ELR (cell line): ENCODE measurements around the gene IL17REL.

Experiments
- DNase-seq: peaks from one replicate; pipeline ENCODE4 v3.0.0-alpha.2; 2015; ENCODE audit warnings: low read depth

Gene IL17REL

GRCh38 chr22:50022171-50022819 lies 9.7 kb upstream of the IL17REL start:
- DNase-seq = no peak

GRCh38 chr22:50020606-50021005 lies 8.0 kb upstream of the IL17REL start:
- DNase-seq = no peak

DNA sequence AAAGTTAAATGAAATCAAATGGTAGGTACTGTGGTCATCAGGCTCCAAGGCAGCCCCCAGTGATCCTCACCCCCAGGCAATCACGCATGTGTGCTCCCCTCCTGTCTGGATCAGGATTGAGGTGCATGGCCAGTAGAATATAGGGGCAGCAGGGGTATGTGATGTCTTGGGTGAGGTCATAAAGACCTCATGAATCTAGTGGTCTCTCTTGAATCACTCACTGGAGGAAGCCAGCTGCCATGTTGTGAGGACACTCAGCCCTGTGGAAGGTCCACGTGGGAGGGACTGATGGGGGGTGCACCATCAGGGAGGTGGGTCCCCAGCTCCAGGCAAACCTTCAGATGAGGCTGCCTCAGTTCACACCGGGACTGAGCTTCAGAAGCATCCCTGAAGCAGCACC lies 6.8 kb upstream of the IL17REL start:
- DNase-seq = no peak

DNA sequence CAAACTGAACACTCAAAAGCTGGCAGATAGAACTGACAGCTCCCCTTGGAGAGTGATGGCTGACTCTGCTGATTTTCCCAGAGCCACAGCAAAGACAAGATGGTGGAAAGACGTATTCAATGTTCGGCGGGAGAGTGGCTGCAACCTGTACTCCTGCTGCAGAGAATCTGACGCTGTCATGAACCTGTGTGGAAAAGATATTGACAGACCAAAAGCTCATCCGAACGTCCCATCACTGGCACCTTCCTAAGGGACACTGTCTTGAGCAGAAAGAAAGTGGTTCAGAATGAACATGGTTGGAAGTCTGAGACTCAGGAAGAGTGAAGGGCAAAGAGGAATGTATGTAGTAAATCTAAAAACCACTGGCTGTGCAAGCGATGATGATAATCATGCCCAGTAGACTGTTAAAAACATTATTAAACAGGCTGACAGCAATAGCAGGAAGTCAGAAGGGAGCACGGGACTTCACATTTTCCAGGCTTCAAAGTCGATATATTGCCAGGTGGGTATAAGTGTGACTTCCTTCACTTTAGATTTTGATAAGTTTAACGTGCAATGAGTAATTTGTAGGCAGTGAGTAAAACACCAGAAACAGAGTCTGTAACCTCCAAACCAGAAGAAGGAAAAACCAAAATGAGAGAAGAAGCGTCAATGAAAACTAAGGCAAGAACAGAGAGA lies 6.2 kb upstream of the IL17REL start:
- DNase-seq = no peak

DNA sequence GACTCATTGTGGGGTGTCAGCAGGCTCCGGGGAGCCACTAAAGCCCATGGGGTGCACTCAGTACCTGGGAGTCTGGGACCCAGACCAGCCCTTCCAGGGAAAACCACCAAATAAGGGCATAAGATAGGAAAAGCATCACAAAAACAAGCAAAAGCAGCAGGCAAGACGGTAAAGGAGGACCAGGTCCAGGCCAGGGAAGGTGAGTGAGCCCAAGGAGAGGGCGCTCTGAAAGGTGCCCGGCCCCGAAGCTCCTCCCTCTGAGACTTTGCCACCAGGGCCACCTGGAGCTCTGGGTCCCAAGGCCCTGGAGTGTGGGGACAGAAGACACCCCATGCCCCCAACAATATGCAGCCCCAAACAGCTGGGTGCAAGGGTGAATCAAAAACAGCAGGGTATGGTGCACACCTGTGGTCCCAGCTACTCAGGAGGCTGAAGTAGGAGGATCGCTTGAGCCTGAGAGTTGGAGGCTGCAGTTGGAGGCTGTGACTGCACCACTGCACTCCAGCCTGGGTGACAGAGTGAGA lies 5.2 kb upstream of the IL17REL start:
- DNase-seq = no peak

DNA sequence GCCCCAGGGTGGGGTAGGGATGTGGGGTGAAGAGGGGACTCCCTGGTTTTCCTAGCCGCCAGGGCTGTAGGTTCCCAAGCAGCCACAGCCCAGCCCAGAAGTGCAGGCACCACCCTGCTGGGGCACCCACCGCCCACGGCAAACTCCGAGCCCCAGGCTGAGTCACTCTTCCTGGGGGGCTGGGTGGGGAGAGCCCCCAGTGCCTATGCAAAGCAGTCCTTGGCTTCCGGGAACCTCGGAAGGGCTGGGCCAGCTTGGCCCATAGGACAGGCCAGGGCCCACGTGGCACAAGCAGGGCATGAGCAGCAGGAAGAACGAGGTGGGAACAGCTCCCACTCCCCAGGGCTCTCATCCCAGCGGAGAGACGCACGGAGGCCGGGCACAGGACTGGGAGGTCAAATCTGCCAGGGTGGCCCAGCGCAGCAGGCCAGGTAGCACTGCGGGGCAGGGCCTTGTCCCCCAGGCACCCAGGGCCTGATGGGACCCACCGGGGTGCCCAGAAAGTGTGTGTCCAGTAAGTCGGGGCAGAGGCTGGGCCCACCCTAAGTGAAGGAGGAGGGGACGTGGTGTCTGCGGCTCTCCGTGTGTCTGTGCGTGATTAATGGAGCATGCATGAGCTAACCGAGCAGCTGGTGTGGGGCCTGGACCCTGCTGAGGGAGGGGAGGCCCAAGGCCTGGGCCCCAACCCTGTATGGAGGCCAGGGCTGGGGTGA lies 4.6 kb upstream of the IL17REL start:
- DNase-seq = peak; percentile 47

GRCh38 chr22:50016308-50016987 lies 3.9 kb upstream of the IL17REL start:
- no peak for DNase-seq

- DNase-seq = no peak
Observed at GRCh38 chr22:50015451-50016307, 3.1 kb upstream of the IL17REL start.

DNA sequence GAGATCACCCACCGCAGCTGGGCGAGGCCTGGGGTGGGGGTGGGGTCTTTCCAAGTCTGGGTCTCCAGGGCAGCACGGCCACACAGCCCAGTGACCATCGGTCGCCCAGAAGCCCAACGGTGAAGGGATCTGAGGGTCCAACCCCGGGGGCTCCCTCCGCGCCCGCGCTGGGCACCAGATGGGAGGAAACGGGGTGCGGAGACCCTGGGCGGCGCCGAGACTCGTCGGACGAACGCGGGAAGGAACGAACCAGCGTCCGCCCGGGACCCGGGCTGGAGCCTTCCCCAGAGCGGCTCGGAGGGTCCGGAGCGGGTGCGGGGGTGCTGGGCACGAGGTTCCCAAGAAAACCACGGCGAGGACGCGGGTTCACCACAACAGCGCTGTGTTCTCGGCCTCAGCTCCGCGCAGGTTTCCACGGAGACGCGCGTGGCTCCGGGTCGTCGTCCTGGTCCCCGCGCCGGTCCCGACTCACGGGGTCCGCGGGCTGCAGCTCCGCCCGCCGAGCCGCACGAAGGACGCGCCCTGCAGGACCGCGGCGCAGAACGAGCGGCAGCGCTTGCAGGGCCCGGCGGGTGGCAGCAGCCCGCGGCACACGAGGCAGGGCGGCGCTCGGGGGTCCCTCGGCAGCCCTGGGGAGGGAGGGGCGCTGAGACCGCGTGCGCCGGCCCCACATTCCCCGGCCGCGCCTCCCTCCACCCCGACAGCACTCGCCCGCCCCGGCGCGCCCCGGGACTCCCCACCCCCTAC lies 2.3 kb upstream of the IL17REL start:
- no peak for DNase-seq

DNA sequence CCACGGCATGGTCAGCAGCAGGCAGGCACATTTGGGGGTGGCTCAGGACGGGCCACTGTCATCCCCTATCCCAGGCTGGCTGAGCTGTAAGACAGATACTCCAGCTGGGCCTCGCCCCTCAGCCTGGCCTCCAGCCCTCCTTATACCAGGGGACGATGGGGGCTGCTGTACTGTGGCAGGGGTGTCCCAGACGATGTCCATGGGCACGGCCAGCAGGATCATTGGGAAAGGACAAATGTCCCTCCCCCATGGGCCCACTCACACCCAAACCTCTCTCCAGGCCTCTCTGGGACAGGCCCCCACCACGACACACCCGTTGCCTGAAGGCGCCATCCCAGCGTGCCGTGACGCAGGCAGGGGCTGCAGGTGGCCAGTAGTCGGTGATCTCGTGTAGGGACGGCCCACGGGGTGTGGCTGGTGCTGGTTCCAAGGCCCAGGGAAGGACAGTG lies 1.5 kb upstream of the IL17REL start:
- no peak for DNase-seq

- no peak for DNase-seq
Observed at GRCh38 chr22:50011447-50012210, 936 bp downstream of the IL17REL start.

DNA sequence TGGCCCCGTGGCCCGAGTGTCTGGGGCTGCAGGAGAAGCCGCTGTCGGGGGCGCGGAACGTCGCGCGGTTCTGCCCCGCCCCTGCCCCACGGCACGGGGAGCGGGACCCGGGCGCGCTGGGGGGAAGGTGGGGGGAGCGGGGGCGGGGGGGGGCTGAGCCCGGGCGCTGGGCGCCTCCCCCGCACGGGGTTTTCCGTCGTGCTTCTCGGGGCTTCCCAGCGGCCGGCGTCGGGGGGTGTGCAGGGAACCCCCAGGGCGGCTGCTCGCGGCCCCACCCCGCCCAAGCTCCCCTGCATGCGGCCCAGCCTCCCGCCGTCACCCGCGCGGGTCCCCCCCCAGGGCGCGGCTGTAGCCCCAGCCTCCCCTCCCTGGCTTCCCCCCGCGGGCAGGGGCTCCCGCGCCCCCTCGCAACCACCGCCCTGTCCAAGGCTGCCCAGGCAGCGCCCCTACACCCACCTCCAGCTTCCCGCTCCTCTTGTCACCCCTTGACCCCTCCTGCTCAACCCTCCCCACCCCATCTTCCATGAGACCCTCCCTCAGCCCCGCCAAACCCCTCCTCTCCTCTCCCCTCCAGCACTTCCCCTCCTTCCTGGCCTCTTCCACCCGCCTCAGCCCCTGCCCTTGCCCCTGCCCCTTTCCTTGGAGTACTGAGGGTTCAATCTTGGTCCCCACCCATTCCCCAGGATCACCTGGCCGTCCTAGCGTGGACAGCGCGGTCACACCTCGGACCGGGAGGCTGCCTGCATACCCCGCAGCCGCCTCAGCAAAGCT lies 1.7 kb downstream of the IL17REL start:
- no peak for DNase-seq

DNA sequence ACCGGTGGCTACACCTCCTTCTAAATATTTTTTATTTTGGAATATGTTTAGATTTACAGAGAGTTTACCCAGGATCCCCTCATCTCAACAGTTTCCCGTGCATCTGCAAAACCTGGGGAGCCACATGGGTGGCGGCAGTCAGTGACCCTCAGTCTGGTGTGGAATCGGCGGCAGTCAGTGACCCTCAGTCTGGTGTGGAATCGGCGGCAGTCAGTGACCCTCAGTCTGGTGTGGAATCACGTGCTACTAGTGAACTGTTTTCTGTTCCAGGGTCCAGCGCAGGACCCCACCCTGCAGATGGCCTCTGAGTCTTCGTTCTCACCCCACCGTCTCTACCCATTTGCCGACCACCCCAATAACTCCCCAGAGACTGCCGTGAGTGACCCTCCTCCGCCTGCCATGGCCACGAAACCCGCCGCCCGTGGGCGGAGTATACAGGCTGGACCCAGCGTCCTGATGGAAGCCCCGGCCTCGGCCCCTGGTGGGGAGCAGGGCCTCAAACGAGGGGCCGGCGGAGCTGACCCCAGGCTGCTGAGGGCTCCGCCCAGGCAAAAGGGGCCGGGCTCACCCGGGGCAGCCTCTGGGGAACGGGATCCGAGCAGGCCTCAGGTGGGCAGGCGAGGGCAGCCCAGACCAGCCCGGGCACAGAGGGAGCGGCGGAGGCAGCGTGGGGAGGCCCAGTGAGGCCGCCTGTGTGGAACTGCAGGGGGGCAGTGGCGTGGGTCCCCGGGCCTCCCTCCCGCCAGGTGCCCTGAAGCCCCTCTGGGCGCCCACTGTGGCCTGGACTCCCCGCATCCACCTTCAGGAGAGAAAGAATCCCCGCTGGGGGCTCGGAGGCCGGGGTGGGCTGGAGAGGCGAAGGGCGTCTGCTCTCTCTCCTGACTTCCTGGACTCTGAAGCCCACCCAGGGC lies 2.5 kb downstream of the IL17REL start:
- DNase-seq = no peak

- no peak for DNase-seq
Observed at GRCh38 chr22:50009251-50009650, 3.3 kb downstream of the IL17REL start.

GRCh38 chr22:50008151-50009040 lies 4.2 kb downstream of the IL17REL start:
- DNase-seq = no peak

GRCh38 chr22:50007057-50007511 lies 5.5 kb downstream of the IL17REL start:
- DNase-seq = no peak

DNA sequence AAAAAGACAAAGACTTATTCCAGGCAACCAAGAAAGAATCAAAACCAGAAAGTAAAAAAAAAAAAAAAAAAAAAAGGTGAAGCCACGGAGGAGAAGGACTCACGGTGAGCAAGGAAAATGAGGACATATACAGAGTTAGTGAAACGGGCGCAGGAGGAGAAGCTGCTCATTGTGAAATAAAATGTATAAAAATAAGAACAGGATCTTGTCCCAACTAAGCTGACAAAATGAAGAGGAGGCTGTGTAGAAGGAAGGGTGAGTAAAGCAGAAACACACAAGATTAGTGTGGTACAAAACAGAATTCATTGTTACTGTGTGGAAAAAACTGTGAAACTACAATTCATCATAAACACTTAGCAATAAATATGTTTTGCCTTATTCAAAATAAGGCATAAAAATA lies 7.6 kb downstream of the IL17REL start:
- DNase-seq = no peak
